C1 segment of cervical spinal cord (tissue), 14 donors: ENCODE results near the gene HS6ST1.
"Not testable (repeated sequence)": the region's sequence is repeated elsewhere in the genome, so short reads cannot be mapped to it uniquely, and the experiment has no call there.

Experiments
- DNase-seq, 14 donors: peaks; one replicate each; lab custom pipeline; 2025; lab: John Stamatoyannopoulos, UW

Gene HS6ST1

DNA sequence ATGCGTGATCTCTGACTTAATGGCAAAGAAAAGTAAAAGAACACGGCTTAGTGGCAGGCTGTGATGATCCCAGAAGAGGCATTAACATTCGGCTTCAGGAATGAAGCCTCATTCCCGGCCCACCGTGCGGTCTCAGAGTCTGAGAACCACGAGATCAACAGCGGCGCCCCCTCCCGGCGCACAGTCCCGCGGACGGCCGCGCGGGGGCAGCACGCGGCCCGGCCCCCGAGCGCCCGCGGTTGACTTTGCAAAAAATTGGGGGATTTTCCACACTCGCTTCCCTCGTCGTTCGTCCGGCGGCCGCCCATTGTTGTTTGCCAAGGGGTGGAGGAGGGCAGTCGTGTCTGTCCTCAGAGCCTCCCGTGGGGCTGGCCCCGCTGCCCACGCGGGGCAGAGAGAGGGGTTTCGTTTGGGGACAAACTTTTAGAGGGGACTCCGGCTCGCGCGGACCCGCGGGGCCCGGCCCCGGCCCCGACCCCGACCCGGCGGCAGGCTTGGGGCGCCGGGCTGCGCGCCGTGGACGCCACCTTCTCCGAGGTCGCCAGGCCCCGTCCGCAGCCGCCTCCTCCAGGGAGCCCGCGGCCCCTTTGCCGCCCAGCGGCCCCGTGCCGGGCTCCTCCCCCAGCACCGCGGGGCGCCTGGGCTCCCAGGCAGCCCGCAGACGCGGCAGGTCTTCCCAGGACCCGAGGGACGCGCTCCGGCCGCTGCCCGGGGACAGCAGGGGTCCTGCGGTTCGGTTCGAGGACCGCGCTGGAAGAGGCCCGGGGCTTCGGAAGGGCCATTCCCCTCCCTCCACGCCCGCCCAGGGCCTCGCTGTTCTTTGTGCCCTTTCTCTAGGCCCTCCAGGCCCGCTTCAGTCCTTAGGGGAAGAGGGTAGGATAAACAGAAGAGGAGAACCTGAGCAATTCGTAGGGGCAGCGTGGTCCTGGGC is 3.4 kb upstream of the HS6ST1 start:
- peak in 12 of 14 donors; percentile 44 to 84 (median 72) for DNase-seq

DNA sequence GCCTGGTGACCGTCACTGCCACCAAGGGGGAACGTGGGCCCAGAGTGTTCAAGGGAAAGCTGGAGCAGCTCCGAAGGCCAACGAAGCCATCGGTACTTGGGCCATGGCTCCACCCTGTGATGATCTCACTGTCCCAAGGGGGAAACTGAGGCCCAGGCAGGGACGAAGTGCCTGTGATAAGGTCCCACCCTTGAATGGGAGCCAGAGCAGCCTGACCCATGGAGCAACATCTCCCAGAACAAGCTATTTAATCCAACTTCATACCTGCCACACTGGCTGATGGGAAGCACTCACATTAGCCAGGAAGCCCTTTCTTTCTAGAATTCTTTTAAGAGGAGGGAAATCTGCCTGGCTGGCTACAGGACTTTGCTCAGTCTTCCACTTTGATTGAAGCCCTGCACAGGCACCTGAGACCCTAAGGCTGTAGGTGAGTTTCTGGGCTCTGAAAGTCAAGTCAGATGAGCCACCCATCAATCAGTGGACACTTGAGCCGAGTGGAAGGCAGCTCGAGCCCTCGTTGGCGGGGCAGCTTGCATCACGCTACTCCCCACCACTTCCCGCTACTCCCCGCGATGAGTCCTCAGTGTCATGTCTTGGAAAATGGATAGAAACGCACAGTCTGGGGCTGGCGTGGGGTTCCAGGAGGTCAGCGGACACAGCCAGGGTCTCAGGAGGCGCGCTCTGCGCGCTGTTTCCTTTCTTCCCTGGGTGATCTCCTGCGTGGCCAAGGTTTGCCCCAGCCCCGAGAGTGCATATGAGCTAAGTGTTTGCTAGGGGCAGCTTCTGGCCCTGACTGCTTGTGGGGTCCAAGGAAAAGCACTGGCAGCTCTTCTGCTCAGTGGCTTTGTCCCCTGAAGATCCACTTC is 2.5 kb upstream of the HS6ST1 start:
- no peak for DNase-seq

DNA sequence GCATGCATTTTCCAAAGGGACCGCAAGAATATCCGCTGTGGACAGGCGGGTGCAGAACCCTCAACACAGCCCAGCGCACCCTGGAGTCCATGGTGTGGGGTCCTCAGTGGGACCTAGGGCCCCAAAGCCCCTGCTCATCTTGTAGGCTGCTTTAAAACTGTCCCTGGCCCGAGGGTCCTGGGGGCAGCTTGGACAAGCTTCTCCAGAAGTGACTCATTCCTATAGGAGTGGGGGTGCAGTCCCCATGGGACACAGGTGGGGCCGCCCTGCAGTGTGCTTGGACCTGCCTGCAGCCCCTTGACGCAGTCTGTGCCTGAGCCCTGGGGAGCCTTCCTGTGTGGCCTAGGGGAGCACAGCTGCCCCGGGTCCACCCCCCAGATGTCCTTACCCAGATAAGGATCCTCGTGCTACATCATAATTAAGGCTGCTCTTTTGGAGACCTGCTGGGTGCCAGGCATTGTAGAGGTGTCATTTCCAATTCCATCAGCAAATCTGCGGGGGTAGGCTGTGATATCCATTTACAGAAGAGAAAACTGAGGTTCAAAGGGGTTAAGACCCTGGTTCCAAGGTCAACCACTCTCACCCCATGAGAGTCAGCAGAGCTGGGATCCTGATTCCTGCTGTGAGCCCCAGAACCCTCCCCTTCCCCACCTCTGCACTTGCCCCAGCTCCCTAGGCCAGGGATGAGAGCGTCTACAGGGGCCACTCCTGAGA is 1.7 kb upstream of the HS6ST1 start:
- DNase-seq: no peak

DNA sequence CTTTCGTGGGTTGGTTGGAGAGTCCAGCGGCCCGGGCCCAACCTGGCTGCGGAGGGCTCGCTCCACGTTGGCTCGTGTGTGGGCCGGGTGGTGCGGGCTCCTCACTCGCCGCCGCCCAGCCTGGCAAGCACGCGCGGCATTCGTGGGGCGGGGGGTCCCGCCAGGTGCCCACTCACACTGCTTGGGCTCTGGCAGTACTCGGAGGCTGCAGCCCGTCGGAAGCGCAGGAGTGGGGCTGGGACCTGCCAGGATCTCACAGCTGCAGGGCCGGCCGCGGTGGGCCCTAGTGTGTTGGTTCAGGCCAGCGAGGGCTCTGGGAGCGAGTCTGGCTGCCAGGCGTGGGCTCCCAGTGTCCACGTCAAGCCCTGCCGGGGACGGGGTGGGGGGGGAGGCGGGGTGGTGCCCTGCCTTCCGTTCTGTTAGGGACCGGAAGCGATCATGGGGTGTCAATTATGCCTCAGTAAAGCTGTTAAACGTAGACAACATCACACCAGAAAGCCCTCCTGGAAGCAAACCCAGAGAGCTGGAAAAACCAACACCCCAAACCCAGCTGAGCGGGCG is 1.0 kb upstream of the HS6ST1 start:
- no peak for DNase-seq

DNA sequence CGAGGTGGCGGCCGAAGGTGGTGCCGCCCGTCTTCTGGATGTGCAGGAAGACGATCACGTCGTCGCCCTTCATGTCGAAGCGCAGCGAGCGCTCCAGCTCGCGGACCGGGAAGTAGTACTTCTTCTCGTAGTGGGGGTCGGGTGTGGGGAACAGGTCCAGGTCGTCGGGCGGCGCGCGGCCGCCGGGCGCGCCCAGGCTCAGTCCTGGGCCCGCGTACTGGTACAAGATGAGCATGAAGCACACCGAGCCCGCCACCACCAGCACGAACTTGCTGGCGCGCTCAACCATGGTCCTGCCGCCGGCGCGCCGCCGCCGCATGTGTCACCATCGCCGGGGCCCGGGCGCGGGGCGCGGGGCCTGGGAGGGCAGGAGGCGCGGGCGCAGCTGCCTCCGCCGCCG is 423 bp downstream of the HS6ST1 start:
- not testable (repeated sequence) for DNase-seq

DNA sequence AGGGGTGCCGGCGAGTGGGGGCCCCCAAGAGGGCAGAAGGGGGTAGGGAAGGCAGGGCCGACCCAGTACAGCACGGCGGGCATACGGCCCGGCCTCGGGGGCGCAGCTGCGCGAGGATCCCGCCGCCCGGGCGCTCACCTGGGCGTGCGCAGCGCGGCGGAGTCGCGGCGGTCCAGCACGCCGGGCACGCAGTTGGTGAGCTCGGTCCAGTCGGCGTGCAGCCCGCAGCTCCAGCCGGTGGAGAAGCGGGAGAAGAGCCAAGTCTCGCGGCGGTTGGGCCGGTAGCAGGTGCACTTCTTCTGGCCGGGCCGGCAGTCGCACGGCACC is 806 bp downstream of the HS6ST1 start:
- not testable (repeated sequence) for DNase-seq

DNA sequence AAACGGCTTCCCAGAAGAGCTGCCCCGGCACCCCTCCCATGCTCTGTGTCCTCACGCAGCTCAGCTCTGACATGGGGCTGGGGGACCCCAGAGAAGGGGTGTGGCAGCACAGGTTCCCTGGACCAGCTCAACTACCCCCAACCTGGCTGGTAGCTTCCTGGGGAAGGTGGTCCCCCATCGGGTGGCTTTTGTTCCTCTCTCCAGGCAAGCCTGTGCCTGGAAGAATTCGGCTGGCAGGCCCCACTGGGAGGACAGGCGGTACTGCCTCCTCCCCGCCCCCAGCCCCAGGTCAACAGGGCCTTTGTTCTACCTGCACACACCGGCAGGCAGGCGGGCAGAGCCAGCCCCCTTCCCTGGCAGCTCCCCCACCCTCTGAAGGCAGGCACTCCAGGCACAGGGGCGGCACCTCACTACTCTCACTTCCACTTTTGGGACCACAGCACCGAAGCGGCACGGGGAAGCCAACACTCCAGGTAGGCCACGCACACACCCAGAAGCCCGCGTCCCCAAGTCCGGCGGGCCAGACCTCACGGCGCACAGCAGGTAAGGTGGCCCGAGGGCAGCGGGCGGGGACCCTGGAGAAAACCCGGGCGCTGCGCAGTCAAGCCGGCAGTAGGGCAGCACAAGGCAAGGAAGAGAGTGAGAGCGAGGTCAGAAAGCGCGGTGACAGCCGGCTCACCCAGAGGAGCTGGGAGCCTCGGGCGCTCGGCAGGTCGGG is 1.3 kb downstream of the HS6ST1 start:
- peak in 2 of 14 donors; percentile 15 to 45 for DNase-seq

DNA sequence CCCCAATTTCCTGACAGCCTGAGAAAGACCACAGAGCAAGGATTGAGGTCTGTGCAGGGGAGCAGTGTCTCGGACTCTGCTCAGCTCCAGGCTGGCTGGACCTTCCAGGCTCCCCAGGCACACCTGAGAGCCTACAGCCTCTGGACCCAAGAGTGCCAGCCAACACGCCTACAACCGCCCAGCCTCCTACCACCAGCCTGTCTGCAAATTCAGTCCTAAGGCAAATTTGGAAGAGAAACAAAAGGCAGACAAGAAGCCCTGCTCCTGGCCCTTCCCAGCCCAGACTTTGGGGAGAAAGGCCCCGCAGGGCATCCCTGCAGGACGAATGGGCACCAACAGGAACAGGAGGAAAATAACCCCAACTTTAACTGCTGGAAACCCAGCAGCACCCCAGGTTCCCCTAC is 1.9 kb downstream of the HS6ST1 start:
- peak in 1 of 14 donors; percentile 25 for DNase-seq

DNA sequence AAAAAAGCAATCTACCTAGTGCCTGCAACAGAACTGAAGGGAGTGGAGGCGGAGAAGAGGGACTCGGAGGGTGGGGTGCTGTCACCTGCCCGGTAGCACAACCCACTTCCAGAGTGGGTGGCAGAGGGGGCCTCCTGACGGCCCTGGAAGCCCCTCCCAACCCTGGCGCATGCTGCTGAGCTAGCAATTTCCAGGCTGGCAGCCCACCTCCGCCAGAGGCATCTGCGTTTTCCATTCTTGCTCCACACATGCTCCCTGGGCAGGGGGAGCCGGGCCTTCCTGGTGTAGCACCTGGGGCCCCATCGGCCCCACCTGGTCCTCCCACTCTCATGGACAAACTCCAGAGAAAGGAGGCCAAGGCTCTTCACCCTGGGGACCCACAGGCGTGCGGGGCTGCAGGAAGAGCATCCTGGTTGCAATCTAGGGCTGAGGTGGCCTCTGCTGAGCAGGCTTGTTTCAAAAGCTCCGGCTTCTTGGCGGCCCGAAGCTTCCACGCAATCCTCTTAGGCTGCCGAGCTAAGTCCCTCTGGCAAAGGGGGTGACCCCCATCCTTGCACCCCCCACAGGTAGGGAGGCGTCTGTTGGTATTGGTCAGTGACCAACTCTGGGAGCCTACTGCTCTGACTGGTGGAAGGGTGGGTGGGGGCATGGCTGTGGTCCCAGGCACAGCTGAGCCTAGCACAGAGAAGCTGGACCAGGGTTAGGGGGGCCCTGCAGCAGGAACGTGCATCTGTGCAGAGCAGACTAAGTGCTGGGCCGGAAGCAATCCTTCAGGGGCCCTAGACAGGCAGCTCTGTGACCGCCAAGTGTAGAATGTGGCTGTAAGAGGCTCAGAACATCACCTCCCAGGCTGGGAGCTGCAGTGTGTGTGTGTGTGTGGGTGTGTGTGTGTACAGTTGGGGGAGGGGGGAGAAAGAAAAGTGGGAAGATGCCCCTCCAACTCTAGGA is 2.6 kb downstream of the HS6ST1 start:
- DNase-seq: no peak

DNA sequence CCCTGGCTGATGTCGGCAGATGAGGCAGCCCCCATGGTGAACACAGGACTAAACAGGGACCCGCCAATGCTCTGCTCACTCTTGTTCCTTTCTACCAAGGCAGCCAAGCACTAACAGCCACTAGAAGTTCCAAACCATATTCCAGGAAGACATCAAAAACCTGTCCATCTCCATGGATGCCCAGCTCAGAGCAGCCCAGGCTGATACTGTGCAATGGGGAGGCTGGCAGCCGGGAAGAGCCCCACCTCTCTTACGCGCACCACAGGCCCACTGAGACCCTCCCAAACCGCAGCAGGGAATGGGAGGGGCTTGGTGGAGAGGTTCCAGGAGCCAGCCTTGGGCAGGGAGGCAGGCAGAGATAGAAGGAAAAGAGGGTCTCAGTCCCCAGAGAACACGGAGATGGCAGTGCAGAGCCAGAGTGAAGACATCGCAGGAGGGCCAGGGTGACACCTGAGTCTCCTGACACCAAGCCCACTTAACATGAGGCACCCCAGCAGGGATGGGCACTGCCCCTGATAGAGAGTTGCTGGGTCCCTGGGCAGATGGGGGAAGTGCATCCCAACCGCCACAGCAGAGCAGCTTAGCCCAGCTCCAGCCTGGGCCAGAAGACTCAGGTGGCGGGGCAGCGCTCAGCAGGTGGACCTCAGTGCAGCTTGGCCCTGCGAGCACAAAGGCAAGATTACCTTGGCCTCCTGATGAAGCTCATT is 3.4 kb downstream of the HS6ST1 start:
- DNase-seq: peak in 1 of 14 donors; percentile 57

DNA sequence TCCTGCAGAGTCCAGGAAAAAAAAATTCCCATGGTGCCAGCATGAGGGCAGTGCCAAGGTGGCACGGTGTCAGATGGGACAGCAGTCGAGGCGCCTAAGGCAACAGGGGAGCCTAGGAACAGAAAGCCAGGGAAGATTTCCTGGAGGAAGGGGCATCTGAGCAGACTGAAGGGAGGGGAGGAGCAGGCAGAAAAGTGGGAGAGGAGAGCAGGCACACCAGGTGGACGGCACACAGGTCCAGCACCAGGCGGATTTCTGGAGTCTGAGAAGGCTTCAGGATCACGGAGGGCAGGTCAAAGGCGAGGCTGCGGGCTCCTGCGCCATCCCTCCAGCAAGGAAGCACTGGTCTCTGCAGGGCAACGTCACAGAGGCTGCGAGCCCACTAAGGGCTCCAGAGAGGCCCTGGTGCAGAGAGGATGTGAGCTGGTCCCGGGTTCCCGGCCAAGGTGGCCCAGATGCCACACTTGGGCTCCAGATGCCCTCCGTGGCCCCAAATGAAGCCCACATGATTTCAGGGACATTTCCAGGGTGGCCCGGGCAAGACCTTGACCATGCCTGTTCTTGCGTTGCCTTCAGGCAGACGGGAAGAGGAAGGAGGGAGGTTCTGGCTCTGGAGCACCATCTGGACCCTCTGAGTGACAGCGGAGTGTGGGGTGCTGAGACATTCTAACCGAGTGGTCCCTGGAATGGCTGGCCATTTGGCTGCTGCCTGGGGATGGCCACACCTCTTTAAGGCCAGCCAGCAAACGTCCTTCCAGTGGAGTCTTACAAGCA is 4.1 kb downstream of the HS6ST1 start:
- peak in 3 of 14 donors; percentile 21 to 53 (median 45) for DNase-seq

DNA sequence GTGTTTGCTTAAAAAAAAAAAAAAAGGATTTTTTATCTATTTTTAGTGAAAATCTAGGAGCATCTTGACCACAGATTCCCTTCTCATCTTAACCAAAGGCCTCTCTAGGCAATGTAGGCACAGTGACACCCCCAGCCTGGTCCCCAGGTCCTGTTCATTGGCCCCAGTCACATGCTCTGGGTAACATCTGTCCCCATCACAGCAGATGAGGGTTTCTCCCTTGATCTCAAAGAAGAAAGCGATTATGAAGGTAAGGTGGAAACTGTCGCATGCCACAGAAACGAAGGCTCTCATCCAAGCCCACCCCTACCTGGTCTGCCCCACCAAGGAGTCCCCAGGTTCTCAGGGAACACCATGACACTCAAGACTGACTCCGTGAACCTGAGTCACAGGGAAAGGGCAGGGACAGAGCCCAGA is 4.7 kb downstream of the HS6ST1 start:
- DNase-seq: no peak

DNA sequence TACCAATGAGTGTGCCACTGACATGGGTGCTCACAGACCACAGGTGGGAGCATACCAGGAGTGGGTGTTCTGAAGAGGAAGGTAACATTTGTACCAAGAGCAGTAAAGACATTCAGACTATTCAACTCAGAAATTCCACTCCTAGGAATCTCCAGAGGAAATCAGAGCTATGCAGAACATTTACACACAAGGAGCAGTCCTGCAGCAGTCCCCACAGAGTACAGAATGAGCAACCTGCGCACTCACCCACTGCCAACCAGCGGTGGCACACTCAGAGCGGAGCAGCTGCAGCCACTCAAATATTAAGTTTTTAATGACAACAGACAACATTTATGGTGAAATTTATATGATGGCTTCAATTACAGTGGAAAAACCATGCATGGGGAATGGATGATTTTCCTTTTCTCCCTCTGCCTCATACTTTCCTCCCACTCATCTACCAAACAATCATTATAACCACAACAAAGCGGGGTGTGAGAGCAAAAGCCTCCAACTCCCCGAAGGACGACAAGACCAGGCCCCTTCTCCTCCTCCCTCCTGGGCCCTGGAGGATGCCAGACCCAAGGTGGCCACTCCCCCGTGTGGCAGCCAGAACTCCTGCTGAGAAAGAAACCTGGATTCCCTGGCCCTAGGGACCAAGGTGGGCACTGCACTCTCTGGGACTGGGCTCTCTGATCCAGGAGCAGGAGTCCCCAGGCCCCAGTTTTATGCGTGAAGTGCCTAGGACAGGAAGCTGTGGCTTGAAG is 5.4 kb downstream of the HS6ST1 start:
- no peak for DNase-seq

DNA sequence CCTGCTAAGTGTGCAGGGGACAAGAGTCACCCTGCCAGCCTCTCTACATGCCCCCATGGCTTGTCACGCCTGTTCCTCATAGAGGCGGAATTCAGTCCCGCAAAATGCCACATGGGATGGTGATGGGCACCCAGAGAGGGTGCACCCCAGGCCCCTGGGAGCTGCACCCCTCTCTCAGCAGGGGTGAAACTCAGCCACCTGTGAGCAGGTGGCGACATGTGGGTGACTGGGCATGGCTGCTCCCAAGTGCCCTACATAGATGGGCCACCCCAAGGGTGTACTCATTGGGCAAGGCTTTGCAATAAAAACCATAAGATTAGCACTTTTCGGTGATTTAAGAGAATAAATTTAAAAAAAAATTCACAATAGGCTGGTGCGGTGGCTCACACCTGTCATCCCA is 6.3 kb downstream of the HS6ST1 start:
- no peak for DNase-seq

DNA sequence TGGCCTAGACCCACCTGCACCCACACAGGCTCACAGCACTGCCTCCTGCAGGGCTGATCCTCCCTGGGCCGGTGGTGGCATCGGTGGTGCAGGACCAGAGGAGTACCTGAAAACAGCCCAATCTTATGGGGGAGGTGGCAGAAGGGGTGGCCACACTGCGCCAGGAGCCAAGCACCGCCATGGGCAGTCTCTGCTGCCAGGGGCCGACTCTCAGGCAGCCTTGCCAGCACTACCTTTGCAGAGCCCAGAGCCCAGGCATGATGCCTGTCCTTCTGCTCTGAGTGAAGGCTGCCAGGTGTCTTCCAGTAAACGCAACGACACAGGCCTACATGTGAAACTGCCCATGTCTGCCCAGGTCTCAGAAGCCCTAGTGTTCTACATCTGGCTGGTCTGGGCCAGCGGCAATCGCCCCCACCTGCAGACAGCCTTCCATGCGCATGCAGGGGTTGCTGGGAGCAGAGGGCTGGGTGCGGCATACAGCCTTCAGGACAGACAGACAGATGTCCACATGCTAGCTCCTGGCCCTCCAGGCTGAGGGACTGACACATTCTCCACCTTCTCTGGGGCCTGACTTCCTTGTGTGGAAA is 6.8 kb downstream of the HS6ST1 start:
- peak in 1 of 14 donors; percentile 88 for DNase-seq

DNA sequence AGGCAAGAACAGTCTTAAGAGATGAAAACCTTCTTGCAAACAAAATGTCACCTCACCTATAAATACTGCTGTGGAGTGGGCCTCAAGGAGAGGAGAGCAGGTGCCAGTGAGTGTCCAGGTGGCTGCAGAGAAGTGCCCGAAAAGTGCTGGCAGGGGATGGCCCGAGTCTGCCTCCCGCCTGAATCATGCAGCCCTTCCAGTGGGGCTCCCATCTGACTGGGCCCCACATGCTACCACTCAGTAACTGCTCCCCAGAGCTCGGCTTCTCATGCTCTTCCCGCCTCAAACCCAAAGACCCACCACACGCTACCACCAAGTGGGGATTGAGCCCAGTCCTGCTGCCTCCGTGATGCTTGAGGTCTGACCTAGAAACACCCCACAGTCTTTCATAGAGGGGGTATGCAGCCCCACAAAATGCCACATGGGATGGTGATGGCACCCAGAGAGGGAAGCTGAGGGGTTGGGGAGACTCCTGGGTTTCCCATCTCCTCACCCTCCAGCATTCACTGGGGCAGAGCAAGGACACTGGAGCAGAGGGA is 7.4 kb downstream of the HS6ST1 start:
- DNase-seq: peak in 1 of 14 donors; percentile 22

DNA sequence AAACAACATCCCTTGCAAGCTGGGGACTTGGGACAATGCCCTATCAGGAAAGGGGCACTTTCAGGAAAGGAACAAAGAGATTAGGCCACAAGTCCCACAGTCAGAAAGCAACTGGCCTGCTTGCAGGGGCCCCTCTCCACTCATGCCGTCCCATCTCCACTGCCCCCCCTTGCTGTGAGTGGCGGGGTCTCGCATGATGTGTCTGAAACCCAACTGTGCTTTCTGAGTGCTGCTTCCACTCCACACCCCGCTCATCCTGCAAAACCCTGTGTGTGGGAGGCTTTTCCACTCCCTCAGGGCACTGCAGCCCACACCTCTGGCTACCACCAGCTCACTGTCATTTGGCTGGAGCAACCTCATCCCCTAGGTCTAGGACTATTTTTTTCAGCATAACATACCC is 7.9 kb downstream of the HS6ST1 start:
- no peak for DNase-seq
